ENCODE measurements around the gene ZNF850. TPM values are rescaled to one million over a fixed set of nuclear protein-coding genes. Genes with fewer than 3 reads are reported as not detected.
A peak's percentile ranks its signal among the peaks of the same experiment; 100 is the strongest.

Gene ZNF850
- total RNA-seq, 1 experiment from 2014 or later: 14.7 TPM

DNA sequence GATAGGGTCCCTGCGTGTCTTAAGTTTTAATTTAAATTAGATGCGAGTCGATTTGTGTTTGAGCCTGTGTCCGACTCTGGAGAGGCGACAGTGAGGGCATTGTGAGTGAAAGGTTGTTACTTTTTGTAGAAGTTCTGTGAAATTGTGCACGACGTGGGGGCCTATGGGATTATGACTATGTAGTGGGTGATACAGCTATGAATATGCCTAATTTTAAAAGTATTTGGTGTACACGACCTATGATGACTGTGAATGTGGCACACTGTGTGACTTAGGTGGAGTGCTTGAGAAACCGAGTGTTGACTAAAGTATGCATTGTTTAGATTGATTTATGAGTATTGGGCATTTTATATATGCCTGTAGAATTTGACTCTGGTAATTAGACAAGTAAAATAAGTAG lies 84.5 kb downstream of the ZNF850 start:
- DNase-seq (ENCODE audit: low spot score): no peak
- intact Hi-C loops (cut with micrococcal nuclease; ENCODE audit: unreplicated experiment): no loop called here
- no peaks in the 10 kb centered on the region for H3K27me3 ChIP-seq (replicated peaks; ENCODE audit: insufficient read depth, low read depth, low read length, poor library complexity)
- ChIA-PET POLR2A (ENCODE audit: low non-redundant PET) (no interaction called here), CTCF (no interaction called here)
- peaks cover 3% of the 10 kb centered on the region for H3K4me1 ChIP-seq (ENCODE audit: insufficient read depth, low read length, poor library complexity, severe bottlenecking)
- H3K4me3 ChIP-seq (ENCODE audit: low read depth, low read length, poor library complexity, severe bottlenecking): peak overlapping the region; percentile 89
- H3K9me3 ChIP-seq (ENCODE audit: low read depth, low read length, poor library complexity, severe bottlenecking): peaks cover 44% of the 10 kb centered on the region
- BruUV-seq (replicated peaks): TSS peak; percentile 65
- peaks cover 39% of the 10 kb centered on the region for H3K36me3 ChIP-seq (ENCODE audit: insufficient read depth, low read length, poor library complexity, severe bottlenecking)
- peak overlapping the region; percentile 76 for H3K27ac ChIP-seq (ENCODE audit: low read depth, low read length, poor library complexity, severe bottlenecking)
- no peak for TF ChIP-seq EZH2 (IDR thresholded peaks at IDR 0.05; ENCODE audit: borderline replicate concordance, low read depth, low read length, poor library complexity, severe bottlenecking)
- no peak for TF ChIP-seq CTCF (conservative IDR thresholded peaks at IDR 0.05; ENCODE audit: low read depth, low read length)

GRCh38 chr19:36687214-36688056 lies 85.2 kb downstream of the ZNF850 start, which contains the start of gene ZNF567:
Gene ZNF567 (plus strand): TSS chr19:36687612. CDS start chr19:36694868, 7,256 bp downstream.
- Histone ChIP-seq H3K36me3 (ENCODE audit: insufficient read depth, low read length, poor library complexity, severe bottlenecking) (peaks cover 33% of the 10 kb centered on the region), H3K27me3 (replicated peaks; ENCODE audit: insufficient read depth, low read depth, low read length, poor library complexity) (no peaks in the 10 kb centered on the region), H3K4me1 (ENCODE audit: insufficient read depth, low read length, poor library complexity, severe bottlenecking) (peaks cover 3% of the 10 kb centered on the region), H3K4me3 (ENCODE audit: low read depth, low read length, poor library complexity, severe bottlenecking) (peak within 1 kb of the TSS; percentile 89), H3K9me3 (ENCODE audit: low read depth, low read length, poor library complexity, severe bottlenecking) (peaks cover 37% of the 10 kb centered on the region), H3K27ac (ENCODE audit: low read depth, low read length, poor library complexity, severe bottlenecking) (peak within 1 kb of the TSS; percentile 76)
- DNase-seq (ENCODE audit: low spot score): peak; percentile 98
- no TSS peak for BruUV-seq (replicated peaks)
- ChIA-PET POLR2A (ENCODE audit: low non-redundant PET) (no interaction called here), CTCF (no interaction called here)
- intact Hi-C loops (cut with micrococcal nuclease; ENCODE audit: unreplicated experiment): no loop called here
- TF ChIP-seq EZH2 (IDR thresholded peaks at IDR 0.05; ENCODE audit: borderline replicate concordance, low read depth, low read length, poor library complexity, severe bottlenecking): no peak
- no peak for TF ChIP-seq CTCF (conservative IDR thresholded peaks at IDR 0.05; ENCODE audit: low read depth, low read length)

GRCh38 chr19:36686365-36687213 lies 86.0 kb downstream of the ZNF850 start:
- Histone ChIP-seq H3K9me3 (ENCODE audit: low read depth, low read length, poor library complexity, severe bottlenecking) (peaks cover 29% of the 10 kb centered on the region), H3K4me3 (ENCODE audit: low read depth, low read length, poor library complexity, severe bottlenecking) (peak overlapping the region; percentile 89), H3K27me3 (replicated peaks; ENCODE audit: insufficient read depth, low read depth, low read length, poor library complexity) (no peaks in the 10 kb centered on the region), H3K36me3 (ENCODE audit: insufficient read depth, low read length, poor library complexity, severe bottlenecking) (peaks cover 25% of the 10 kb centered on the region), H3K27ac (ENCODE audit: low read depth, low read length, poor library complexity, severe bottlenecking) (peak overlapping the region; percentile 76), H3K4me1 (ENCODE audit: insufficient read depth, low read length, poor library complexity, severe bottlenecking) (peaks cover 3% of the 10 kb centered on the region)
- TF ChIP-seq EZH2 (IDR thresholded peaks at IDR 0.05; ENCODE audit: borderline replicate concordance, low read depth, low read length, poor library complexity, severe bottlenecking): no peak
- TF ChIP-seq CTCF (conservative IDR thresholded peaks at IDR 0.05; ENCODE audit: low read depth, low read length): no peak
- intact Hi-C loops (cut with micrococcal nuclease; ENCODE audit: unreplicated experiment): no loop called here
- TSS peak; percentile 55 for BruUV-seq (replicated peaks)
- DNase-seq (ENCODE audit: low spot score): peak; percentile 3
- ChIA-PET POLR2A (ENCODE audit: low non-redundant PET) (no interaction called here), CTCF (no interaction called here)
